ENCODE measurements around the gene LLGL1.

- TF ChIP-seq CTCF (IDR thresholded peaks at IDR 0.05; ENCODE audit: poor library complexity, severe bottlenecking) (no peak), RAD21 (conservative IDR thresholded peaks at IDR 0.05) (no peak), EP300 (conservative IDR thresholded peaks at IDR 0.05; ENCODE audit: poor library complexity, severe bottlenecking) (no peak)
These were observed 39.4 kb upstream of the LLGL1 start for GRCh38 chr17:18185832-18186626.

All from neural cell (in vitro differentiated cells).